Middle frontal gyrus (tissue), 1 donor: ENCODE measurements around the gene ZNF813.
"Not testable (repeated sequence)": the region's sequence is repeated elsewhere in the genome, so short reads cannot be mapped to it uniquely, and the experiment has no call there.

Experiments
- DNase-seq: peaks from one replicate; pipeline ENCODE4 v3.0.0-alpha.2; 2015; ENCODE audit warnings: low spot score; ENCODE audit errors: extremely low spot score

The ZNF813 gene

GRCh38 chr19:53467485-53468262 is at the start of gene ZNF813:
Gene ZNF813 (plus strand): TSS chr19:53467733. CDS start chr19:53483823, 16,090 bp downstream.
- DNase-seq = peak; percentile 64

DNA sequence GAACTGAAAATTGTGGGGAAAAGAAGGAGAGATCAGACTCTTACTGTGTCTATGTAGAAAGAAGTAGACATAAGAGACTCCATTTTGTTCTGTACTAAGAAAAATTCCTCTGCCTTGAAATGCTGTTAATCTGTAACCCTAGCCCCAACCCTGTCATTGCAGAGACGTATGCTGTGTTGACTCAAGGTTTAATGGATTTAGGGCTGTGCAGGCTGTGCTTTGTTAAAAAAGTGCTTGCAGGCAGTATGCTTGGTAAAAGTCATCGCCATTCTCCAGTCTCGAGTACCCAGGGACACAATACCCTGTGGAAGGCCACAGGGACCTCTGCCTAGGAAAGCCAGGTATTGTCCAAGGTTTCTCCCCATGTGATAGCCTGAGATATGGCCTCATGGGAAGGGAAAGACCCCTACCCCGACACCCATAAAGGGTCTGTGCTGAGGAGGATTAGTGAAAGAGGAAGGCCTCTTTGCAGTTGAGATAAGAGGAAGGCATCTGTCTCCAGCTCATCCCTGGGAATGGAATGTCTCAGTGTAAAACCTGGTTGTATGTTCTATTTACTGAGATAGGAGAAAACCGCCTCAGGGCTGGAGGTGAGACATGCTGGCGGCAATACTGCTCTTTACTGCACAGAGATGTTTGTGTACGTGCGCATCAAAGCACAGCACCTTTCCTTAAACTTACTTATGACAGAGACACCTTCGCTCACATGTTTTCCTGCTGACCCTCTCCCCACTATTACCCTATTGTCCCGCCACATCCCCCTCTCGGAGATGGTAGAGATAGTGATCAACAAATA is 46.8 kb upstream of the ZNF813 start:
- not testable (repeated sequence) for DNase-seq

DNA sequence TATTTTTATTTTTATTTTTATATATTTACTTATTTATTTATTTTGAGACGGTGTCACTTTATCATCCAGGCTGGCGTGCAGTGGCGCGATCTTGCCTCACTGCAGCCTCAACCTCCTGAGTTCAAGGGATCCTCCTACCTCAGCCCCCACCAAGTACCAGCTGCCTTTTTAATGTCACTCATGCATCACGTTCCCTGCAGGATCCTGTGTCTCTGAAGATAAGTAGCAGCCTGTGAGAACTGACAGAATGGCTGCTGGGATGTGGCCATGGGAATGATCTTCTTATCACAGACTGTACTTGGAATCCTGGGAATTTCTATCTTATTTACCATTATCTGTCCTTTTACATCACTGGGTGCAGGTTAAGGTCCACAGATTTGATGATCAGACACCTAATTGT is 45.0 kb upstream of the ZNF813 start:
- DNase-seq = no peak

DNA sequence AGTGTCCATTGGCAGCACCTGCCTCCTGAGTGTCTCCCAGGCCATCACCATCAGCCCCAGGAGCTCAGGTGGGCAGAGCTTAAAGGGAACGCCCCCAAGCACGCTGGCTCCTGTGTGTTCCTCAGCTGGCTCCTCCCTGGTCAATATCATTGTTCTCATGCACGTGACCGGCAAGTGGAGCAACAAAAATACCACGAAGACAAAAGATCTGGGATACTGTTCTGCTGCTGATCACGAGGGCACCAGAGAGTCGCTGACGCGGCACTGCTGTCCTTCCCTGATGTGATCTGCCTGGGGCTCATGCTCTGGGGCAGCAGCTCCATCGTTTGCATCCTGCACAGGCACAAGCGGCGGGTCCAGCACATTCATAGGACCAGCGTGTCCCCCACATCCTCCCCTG is 44.5 kb upstream of the ZNF813 start:
- not testable (repeated sequence) for DNase-seq

- not testable (repeated sequence) for DNase-seq
These were observed 43.9 kb upstream of the ZNF813 start for GRCh38 chr19:53423680-53424079.

DNA sequence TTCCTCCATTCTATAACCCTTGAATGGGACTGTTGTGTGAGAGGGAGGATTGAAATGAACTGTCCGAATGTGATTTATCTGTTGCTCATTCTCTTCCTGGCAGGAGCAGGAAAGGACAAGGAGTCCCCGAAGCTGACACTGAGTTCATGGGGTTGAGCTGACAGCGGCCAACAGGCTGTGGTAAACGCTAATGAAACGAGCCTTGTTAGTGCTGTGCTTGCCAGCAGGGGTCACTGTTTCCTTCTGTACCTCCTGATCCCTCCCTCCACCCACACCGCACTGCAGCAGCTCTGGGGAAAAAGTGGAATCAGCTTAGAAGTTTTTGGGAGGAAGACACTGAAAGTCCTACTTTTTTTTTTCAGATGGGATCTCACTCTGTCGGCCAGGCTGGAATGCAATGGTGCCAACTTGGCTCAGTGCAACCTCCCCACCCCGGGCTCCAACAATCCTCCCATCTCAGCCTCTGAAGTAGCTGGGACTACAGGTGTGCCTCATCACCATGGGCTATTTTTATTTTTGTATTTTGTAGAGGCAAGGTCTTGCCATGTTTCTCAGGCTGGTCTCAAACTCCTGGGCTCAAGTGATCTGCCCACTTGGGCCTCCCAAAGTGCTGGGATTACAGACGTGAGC is 42.5 kb upstream of the ZNF813 start:
- DNase-seq = peak; percentile 46

DNA sequence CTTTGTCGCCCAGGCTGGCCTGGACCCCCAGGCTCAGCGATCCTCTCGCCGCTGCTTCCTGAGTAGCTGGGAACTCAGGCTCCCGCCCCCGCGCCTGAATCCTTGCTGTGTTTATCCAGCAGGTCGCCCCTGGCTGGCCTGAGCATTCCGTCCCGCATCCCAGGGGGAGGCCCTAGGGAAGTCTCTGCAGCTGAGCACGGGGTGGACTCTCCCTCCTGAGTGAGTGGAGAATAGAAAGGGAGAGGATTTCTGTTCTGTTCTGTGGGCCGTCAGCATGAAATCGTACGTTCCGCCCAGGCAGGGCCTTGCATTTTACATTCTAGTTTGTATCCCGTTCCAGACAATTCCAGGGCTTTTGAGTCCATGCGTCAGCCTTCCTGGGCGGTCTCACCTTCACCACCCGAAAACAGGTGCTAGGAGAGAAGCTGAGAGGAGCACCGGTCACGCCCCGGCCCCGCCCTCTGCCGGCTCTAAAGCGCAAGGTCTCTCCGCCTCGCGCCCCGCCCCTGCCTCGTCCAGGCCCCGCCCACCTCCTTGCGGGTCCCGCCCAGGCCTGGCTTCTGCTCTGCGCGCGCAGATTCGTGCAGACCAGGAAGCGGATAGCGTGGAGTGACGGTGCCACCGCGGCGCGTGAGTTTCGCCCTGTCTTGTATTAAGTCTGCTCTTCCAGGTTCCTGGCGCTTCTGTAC is 36.0 kb upstream of the ZNF813 start, which contains the start of gene ZNF761:
TSS of gene ZNF761 (plus strand) at position 586 of the 689 bp plus-strand sequence. CDS start 15,285 bp downstream, outside the sequence.
- DNase-seq = peak; percentile 73

GRCh38 chr19:53432088-53432661 is 35.4 kb upstream of the ZNF813 start:
- DNase-seq = no peak

GRCh38 chr19:53443809-53444208 is 23.7 kb upstream of the ZNF813 start:
- DNase-seq = not testable (repeated sequence)

GRCh38 chr19:53447196-53447595 is 20.3 kb upstream of the ZNF813 start:
- not testable (repeated sequence) for DNase-seq

DNA sequence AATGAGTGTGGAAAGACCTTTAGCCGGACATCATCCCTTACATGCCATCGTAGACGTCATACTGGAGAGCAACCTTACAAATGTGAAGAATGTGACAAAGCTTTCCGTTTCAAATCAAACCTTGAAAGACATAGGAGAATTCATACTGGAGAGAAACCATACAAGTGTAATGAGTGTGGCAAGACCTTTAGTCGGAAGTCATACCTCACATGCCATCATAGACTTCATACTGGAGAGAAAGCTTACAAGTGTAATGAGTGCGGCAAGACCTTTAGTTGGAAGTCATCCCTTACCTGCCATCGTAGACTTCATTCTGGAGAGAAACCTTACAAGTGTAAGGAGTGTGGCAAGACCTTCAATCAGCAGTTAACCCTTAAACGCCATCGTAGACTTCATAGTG is 11.7 kb upstream of the ZNF813 start:
- DNase-seq = no peak

DNA sequence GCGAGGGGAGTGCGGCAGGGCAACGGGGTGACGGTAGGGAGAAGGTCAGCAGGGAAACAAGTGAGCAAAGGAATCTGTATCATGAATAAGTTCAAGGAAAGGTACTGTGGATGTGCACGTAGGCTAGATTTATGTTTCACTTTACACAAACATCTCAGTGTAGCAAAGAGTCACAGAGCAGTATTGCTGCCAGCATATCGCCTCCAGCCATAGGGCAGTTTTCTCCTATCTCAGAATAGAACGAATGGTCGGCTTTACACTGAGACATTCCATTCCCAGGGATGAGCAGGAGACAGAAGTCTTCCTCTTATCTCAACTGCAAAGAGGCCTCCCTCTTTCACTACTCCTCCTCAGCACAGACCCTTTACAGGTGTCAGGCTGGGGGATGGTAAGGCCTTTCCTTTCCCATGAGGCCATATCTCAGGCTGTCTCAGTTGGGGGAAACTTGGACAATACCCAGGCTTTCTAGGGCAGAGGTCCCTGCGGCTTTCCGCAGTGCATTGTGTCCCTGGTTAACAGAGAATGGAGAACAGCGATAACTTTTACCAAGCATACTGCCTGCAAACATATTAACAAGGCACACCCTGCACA is 7.3 kb upstream of the ZNF813 start:
- DNase-seq = not testable (repeated sequence)

GRCh38 chr19:53461866-53462265 is 5.7 kb upstream of the ZNF813 start:
- no peak for DNase-seq

DNA sequence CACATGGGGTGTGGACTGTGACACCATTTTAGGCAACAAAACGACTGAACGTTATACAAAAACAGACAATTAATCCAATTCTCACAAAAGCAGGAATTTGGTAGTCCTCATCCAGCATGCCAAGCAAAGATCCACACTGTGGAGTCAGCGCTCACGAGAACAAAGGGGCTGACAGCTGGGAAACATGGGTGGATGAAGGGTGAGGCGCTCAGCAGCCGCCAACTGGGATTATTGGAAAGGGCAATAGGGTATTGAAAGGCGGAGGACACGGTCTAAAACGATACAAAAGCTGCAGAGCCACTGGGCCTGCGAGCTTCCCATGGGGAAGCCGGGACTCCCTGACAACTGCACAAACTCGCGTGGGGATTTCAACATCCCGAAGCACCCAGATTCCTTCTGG is 4.7 kb upstream of the ZNF813 start:
- no peak for DNase-seq

- DNase-seq = peak; percentile 39
These were observed 4.3 kb upstream of the ZNF813 start for GRCh38 chr19:53463263-53463662.

GRCh38 chr19:53466726-53467484 is 628 bp upstream of the ZNF813 start:
- no peak for DNase-seq

DNA sequence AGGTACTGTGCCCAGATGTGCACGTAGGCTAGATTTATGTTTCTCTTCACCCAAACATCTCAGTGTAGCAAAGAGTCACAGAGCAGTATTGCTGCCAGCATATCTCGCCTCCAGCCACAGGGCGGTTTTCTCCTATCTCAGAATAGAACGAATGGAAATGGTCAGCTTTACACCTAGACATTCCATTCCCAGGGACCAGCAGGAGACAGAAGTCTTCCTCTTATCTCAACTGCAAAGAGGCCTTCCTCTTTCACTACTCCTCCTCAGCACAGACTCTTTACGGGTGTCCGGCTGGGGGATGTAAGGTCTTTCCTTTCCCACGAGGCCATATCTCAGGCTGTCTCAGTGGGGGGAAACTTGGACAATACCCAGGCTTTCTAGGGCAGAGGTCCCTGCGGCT is 1.1 kb downstream of the ZNF813 start:
- not testable (repeated sequence) for DNase-seq

GRCh38 chr19:53471916-53472315 is 4.4 kb downstream of the ZNF813 start:
- DNase-seq = no peak

- DNase-seq = not testable (repeated sequence)
These were observed 7.3 kb downstream of the ZNF813 start for GRCh38 chr19:53474832-53475231.

DNA sequence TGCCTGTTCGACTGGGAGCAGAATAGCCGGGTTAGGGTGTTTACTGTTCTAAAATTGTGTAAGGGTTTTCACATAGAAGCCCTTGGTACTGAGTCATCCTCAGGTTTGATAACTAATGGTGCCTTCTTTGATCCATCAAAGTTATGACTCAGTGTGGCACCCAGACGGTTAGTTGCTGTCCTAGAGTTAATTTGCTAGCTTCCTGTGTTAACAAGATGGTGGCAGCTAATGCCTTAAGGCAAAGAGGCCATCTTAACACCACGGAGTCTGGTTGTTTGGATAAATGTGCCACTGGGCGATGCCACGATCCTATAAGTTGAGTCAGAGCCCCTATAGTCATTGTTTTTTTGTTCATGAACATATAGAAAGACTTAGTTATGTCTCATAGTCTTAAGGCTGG is 7.9 kb downstream of the ZNF813 start:
- DNase-seq = not testable (repeated sequence)
